GM12865 (cell line): ENCODE data around the gene PHF1.

ENCODE experiments used
- DNase-seq: peaks from one replicate; pipeline ENCODE4 v3.0.0; 2010; ENCODE audit warnings: low read depth
- H3K4me3 ChIP-seq: 2 replicates; pipeline ENCODE4 v1.5.1; 2011; ENCODE audit warnings: mild to moderate bottlenecking, low read depth, low read length, control low read depth
- CTCF ChIP-seq: IDR thresholded peaks from 2 replicates; pipeline ENCODE4 v1.5.1; 2011; ENCODE audit warnings: low read length, control low read depth, low read depth, inconsistent platforms; ENCODE audit not compliant: insufficient read depth; ENCODE audit errors: missing control alignments

PHF1 gene

GRCh38 chr6:33390173-33390572, 20.6 kb upstream of the PHF1 start:
- TF ChIP-seq CTCF, result no peak
- no peak for DNase-seq
- H3K4me3 ChIP-seq, result no peak overlapping the region

- TF ChIP-seq CTCF, result no peak
- no peak for DNase-seq
These were observed 20.0 kb upstream of the PHF1 start for GRCh38 chr6:33390767-33391277.

DNA sequence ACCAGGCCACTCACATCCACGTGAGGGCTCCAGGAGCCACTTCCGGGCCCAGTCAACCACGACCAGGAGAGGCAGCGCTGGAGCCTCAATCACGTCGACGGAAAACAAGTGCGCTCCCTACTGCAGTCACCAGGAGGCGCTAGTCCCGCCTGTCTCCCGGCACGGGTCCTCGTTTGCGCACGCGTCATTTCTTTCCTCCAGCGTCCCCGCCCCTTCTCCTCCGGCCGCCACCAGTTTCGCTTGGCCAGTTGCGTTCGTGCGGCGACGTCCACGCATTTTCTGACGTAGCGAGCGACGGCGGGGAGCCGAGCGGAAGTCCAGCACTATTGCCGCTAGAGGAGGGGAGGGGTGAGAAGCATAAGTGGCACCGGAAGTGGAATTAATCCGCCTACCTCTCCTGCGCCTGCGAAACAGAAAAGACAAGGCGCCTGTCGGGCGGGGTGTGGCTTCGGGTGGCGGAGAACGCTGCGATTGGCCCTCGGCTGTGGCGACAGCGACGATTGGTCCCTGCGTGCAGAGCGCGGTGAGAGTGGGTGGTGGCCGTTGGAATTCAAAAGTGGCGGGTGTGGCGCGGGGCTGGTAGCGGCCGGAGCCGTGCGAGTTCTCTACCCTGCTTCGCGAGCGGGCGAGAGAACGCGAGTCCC, 19.4 kb upstream of the PHF1 start, which contains the start of gene KIFC1:
TSS of gene KIFC1 (plus strand) at position 546 of the 644 bp plus-strand sequence. CDS start 163 bp downstream, outside the sequence.
- TF ChIP-seq CTCF, result peak; percentile 99
- peak within 1 kb of the TSS; percentile 78 for H3K4me3 ChIP-seq
- peak; percentile 100 for DNase-seq

More at GRCh38 chr6:33390767-33391277, 20.0 kb upstream of the PHF1 start:
- peak overlapping the region; percentile 43 for H3K4me3 ChIP-seq

DNA sequence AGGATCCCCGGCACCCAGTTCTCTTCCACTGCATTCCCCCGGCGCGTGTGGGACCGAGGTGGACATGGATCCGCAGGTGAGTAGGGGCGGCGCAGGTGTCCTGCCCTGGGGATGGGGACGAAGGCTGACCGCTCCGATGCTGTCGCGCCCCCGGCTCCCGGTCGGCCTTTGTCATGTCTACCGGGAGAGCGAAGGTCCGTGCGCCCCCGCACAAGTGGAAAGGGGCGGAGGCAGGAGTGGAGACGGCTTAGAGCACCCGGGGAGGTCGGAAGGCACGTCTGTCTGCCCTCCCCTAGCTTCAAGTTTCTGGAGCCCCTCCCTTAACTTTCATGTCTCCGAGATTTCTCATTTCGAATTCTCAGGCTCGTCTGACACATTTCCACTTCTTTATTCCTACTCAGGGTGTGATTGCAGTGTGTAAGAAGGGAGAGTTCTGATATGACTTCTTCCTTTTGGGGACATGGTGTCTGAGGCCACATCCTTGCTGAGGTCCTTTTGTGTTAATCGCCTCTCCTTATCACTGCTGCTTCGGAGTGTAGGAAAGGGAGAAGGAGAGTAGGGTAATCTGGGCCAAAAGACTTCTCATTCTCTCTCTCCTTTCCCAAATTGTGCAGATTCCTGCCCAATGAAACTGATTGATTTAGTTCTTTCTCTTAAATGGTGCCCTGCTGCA, 18.8 kb upstream of the PHF1 start:
- peak; percentile 70 for DNase-seq
- no peak for TF ChIP-seq CTCF

GRCh38 chr6:33392595-33392948, 18.2 kb upstream of the PHF1 start:
- DNase-seq, result no peak
- no peak for TF ChIP-seq CTCF
- H3K4me3 ChIP-seq, result peak overlapping the region; percentile 78

More for the DNA sequence above, 18.8 kb upstream of the PHF1 start:
- H3K4me3 ChIP-seq, result peak overlapping the region; percentile 78

DNA sequence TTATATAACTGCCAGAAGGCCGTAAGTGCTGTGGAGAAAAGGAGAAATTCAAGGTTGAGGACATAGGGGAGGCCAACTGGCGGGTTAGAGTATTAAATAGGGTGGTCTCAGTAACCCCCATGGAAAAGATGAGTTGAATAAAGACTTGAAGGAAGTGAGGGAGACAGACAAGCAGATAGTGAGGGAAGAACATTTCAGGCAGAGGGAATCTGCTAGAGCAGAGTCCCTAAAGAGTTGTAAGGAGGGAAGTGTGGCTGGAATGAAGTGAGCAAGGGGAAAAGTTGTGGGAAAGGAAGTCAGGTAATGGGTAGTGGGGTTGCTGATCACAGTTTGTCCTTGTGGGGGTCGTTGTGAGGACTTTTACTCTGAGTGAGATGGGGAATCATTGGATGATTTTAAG, 17.8 kb upstream of the PHF1 start:
- DNase-seq, result no peak
- H3K4me3 ChIP-seq, result peak overlapping the region; percentile 78
- no peak for TF ChIP-seq CTCF
